ENCODE measurements around the gene ALKBH5. TPM values are rescaled to one million over a fixed set of nuclear protein-coding genes. Genes with fewer than 3 reads are reported as not detected.

Gene ALKBH5
- polyA plus RNA-seq, 1 of the 3 experiments (the other 2 are of a cell fraction): 41.0 TPM

DNA sequence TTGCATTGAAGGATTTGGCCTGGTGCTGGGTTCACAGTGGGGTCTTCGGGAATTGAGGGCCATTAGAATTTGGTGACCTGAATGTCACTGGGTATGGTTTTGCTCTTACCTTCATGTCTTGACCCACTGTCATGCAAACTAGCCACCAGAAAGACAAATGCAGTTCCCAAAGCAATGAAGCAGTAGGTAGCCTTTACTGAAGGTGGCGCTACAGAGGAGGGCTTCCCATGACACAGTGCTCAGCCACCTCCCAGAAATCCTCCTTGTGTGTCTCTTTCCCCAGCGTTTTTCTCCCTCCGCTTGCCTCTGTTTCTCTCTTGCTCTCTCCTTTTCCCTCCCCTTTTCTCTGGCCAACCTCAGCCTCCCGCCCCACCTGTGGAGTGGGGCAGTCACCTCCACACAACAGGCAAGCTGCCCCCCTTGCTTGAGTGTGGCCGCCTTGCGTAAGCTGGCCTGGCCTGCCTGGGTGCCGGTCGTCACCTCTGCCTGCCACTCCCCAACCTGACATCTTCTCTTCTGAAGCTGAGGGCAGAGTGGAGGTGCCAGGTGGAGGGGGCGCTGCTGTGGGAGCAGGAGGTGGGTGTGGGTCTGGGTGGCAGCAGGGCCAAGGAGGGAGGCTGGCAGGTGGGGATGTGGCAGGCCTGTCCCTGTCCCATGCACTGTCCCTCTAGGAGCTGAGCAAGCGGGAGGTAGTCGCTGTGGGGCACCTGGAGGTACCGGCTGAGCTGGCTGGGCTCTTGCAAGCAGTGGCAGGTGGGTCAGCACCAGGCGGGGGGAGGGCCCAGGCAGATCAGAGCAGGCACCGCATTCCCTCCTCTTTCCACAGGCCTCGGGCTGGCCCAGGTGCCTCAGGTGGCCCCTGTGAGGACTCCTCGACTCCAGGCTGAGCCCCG is 40.3 kb upstream of the ALKBH5 start:
- no peaks in the 10 kb centered on the region for H3K79me2 ChIP-seq (ENCODE audit: insufficient read depth)
- POLR2A ChIA-PET: no interaction called here
- H3K4me2 ChIP-seq: no peak overlapping the region
- H3K4me3 ChIP-seq (ENCODE audit: low read depth in 2 of 2, low read length in 1 of 2): no peak overlapping the region
- H3K9me3 ChIP-seq: no peaks in the 10 kb centered on the region
- H3K36me3 ChIP-seq (replicated peaks in 1 of 2; ENCODE audit: control insufficient read depth in 1 of 2, insufficient read depth in 2 of 2, low read length in 1 of 2): no peaks in the 10 kb centered on the region
- H3K9ac ChIP-seq: no peak overlapping the region
- H3K4me1 ChIP-seq (ENCODE audit: control insufficient read depth in 1 of 2, insufficient read depth in 2 of 2, low read depth in 1 of 2, low read length in 1 of 2): peaks cover 0 to 8% of the 10 kb centered on the region in 2 experiments; a peak in 1 of 4 replicates
- H3F3A ChIP-seq (replicated peaks; ENCODE audit: insufficient read depth): no peaks in the 10 kb centered on the region
- no peak overlapping the region for H3K27ac ChIP-seq (ENCODE audit: low read depth in 2 of 2, low read length in 1 of 2)
- TF ChIP-seq REST (IDR thresholded peaks at IDR 0.05; ENCODE audit: low read depth, low read length): no peak
- 0 out of 2 replicates have a peak, but pooled peaks have one; percentile 4 for TF ChIP-seq RAD21 (IDR thresholded peaks at IDR 0.05; ENCODE audit: low read length)
- peak; percentile 44 for TF ChIP-seq CTCF (IDR thresholded peaks at IDR 0.05)
- TF ChIP-seq SIN3A (IDR thresholded peaks at IDR 0.05; ENCODE audit: borderline replicate concordance, low read depth, low read length): no peak
- H3K9me2 ChIP-seq: no peaks in the 10 kb centered on the region
- CTCF ChIA-PET: interaction anchor here (0.9 to 4.3 kb wide), 9 partner anchors 7 to 74 kb away, joined by 3 to 25 read pairs (median 6); partner anchors contain the start of gene ALKBH5
- DNase-seq: no peak
- 52% methylated on average over 9 of the region's 18 CpGs for WGBS (ENCODE audit: low lambda C conversion rate)
- H3K27me3 ChIP-seq (ENCODE audit: insufficient read depth): no peaks in the 10 kb centered on the region
- no peaks in the 10 kb centered on the region for H4K20me1 ChIP-seq (ENCODE audit: insufficient read depth)
- no peak overlapping the region for H2AFZ ChIP-seq (ENCODE audit: low read depth)

GRCh38 chr17:18144261-18144660 is 39.4 kb upstream of the ALKBH5 start:
- ChIA-PET CTCF (interaction anchor here (0.9 to 1.8 kb wide), 6 partner anchors 9 to 73 kb away, joined by 4 to 6 read pairs (median 4); partner anchors contain the start of gene ALKBH5), POLR2A (no interaction called here)
- no peaks in the 10 kb centered on the region for H3K27me3 ChIP-seq (ENCODE audit: insufficient read depth)
- no peak overlapping the region for H3K9ac ChIP-seq
- 63% methylated on average over 4 of the region's 4 CpGs for WGBS (ENCODE audit: low lambda C conversion rate)
- H3K9me2 ChIP-seq: no peaks in the 10 kb centered on the region
- no peak overlapping the region for H3K4me3 ChIP-seq (ENCODE audit: low read depth in 2 of 2, low read length in 1 of 2)
- H3K9me3 ChIP-seq: no peaks in the 10 kb centered on the region
- peaks cover 0 to 8% of the 10 kb centered on the region in 2 experiments; a peak in 1 of 4 replicates for H3K4me1 ChIP-seq (ENCODE audit: control insufficient read depth in 1 of 2, insufficient read depth in 2 of 2, low read depth in 1 of 2, low read length in 1 of 2)
- H3F3A ChIP-seq (replicated peaks; ENCODE audit: insufficient read depth): no peaks in the 10 kb centered on the region
- DNase-seq: no peak
- H4K20me1 ChIP-seq (ENCODE audit: insufficient read depth): no peaks in the 10 kb centered on the region
- H2AFZ ChIP-seq (ENCODE audit: low read depth): no peak overlapping the region
- no peaks in the 10 kb centered on the region for H3K36me3 ChIP-seq (replicated peaks in 1 of 2; ENCODE audit: control insufficient read depth in 1 of 2, insufficient read depth in 2 of 2, low read length in 1 of 2)
- H3K79me2 ChIP-seq (ENCODE audit: insufficient read depth): no peaks in the 10 kb centered on the region
- no peak overlapping the region for H3K4me2 ChIP-seq
- no peak overlapping the region for H3K27ac ChIP-seq (ENCODE audit: low read depth in 2 of 2, low read length in 1 of 2)
- TF ChIP-seq NRF1 (IDR thresholded peaks at IDR 0.05; ENCODE audit: low read depth, low read length) (no peak), SIN3A (IDR thresholded peaks at IDR 0.05; ENCODE audit: borderline replicate concordance, low read depth, low read length) (no peak), RAD21 (IDR thresholded peaks at IDR 0.05; ENCODE audit: low read length) (no peak), GABPA (IDR thresholded peaks at IDR 0.05; ENCODE audit: low read depth) (no peak), TEAD4 (IDR thresholded peaks at IDR 0.05; ENCODE audit: borderline replicate concordance, insufficient read depth) (no peak), CHD2 (IDR thresholded peaks at IDR 0.05; ENCODE audit: low read length, partially characterized antibody) (no peak), FOSL2 (IDR thresholded peaks at IDR 0.05; ENCODE audit: borderline replicate concordance, low read depth) (no peak), RCOR1 (IDR thresholded peaks at IDR 0.05; ENCODE audit: low read length) (no peak), GATA2 (CRISPR knock-in tag; IDR thresholded peaks at IDR 0.05) (no peak), IRF3 (IDR thresholded peaks at IDR 0.05; ENCODE audit: low read depth, low read length) (no peak)
- TF ChIP-seq, protein P1, sequence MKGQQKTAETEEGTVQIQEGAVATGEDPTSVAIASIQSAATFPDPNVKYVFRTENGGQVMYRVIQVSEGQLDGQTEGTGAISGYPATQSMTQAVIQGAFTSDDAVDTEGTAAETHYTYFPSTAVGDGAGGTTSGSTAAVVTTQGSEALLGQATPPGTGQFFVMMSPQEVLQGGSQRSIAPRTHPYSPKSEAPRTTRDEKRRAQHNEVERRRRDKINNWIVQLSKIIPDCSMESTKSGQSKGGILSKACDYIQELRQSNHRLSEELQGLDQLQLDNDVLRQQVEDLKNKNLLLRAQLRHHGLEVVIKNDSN (IDR thresholded peaks at IDR 0.05; ENCODE audit: borderline replicate concordance, low read depth): no peak
- TF ChIP-seq, protein P2, sequence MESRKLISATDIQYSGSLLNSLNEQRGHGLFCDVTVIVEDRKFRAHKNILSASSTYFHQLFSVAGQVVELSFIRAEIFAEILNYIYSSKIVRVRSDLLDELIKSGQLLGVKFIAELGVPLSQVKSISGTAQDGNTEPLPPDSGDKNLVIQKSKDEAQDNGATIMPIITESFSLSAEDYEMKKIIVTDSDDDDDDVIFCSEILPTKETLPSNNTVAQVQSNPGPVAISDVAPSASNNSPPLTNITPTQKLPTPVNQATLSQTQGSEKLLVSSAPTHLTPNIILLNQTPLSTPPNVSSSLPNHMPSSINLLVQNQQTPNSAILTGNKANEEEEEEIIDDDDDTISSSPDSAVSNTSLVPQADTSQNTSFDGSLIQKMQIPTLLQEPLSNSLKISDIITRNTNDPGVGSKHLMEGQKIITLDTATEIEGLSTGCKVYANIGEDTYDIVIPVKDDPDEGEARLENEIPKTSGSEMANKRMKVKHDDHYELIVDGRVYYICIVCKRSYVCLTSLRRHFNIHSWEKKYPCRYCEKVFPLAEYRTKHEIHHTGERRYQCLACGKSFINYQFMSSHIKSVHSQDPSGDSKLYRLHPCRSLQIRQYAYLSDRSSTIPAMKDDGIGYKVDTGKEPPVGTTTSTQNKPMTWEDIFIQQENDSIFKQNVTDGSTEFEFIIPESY (IDR thresholded peaks at IDR 0.05; ENCODE audit: borderline replicate concordance, low read depth): no peak
